OCI-LY7 (cell line): ENCODE measurements around the gene UHRF1. TPM values are rescaled to one million over a fixed set of nuclear protein-coding genes. Genes with fewer than 3 reads are reported as not detected.
A peak's percentile ranks its signal among the peaks of the same experiment; 100 is the strongest.

Source experiments
- BruUV-seq: library from RNA; stranded (reverse); fragments of 400-500 nt; replicated peaks from 2 replicates; lab custom pipeline; 2021; lab: Mats Ljungman, UMichigan
- CTCF ChIA-PET: fragments of 300-600 bp; sonication (Branson Sonifier 250); formaldehyde crosslinking; loops from one replicate; lab custom pipeline; 2022; ENCODE audit warnings: antibody characterized with exemption; ENCODE audit not compliant: unreplicated experiment; lab: Charles Lee
- POLR2A ChIA-PET: fragments of 300-600 bp; sonication (Branson Sonifier 250); formaldehyde crosslinking; loops from one replicate; lab custom pipeline; 2022; ENCODE audit warnings: antibody characterized with exemption; lab: Charles Lee
- DNase-seq: peaks from one replicate; pipeline ENCODE4 v3.0.0-alpha.2; 2015; ENCODE audit warnings: low spot score
- H2AFZ ChIP-seq: fragments of 200-600 bp; sonication (generic), shearing (Covaris generic); 2 replicates; pipeline ENCODE4 v1.6.1; 2014; ENCODE audit warnings: mild to moderate bottlenecking, antibody characterized with exemption, low read length, moderate library complexity
- H3K27ac ChIP-seq: fragments of 200-600 bp; sonication (generic); 2 replicates; pipeline ENCODE4 v1.5.1; 2014; ENCODE audit warnings: mixed run types, low read depth, mild to moderate bottlenecking, moderate library complexity, low read length, inconsistent platforms; ENCODE audit not compliant: poor library complexity, severe bottlenecking
- H3K36me3 ChIP-seq: fragments of 200-600 bp; sonication (generic); 2 replicates; pipeline ENCODE4 v1.6.1; 2014; ENCODE audit warnings: mild to moderate bottlenecking, antibody characterized with exemption, low read length, moderate library complexity, mixed read lengths; ENCODE audit not compliant: insufficient read depth
- H3K4me1 ChIP-seq: fragments of 200-600 bp; sonication (generic); 2 replicates; pipeline ENCODE4 v1.5.1; 2014; ENCODE audit warnings: mild to moderate bottlenecking, low read length; ENCODE audit not compliant: insufficient read depth, poor library complexity, severe bottlenecking
- H3K4me2 ChIP-seq: fragments of 200-600 bp; sonication (generic); 2 replicates; pipeline ENCODE4 v1.6.1; 2014; ENCODE audit warnings: mild to moderate bottlenecking, low read length
- H3K4me3 ChIP-seq: fragments of 200-600 bp; sonication (generic); 2 replicates; pipeline ENCODE4 v1.5.1; 2014; ENCODE audit warnings: mild to moderate bottlenecking, low read depth, low read length; ENCODE audit not compliant: poor library complexity, severe bottlenecking
- H3K79me2 ChIP-seq: fragments of 200-600 bp; sonication (generic); 2 replicates; pipeline ENCODE4 v1.6.1; 2016; ENCODE audit warnings: low read depth, mild to moderate bottlenecking, low read length, moderate library complexity, mixed read lengths; ENCODE audit not compliant: insufficient read depth
- H3K9me2 ChIP-seq: fragments of 200-600 bp; sonication (generic); 2 replicates; pipeline ENCODE4 v1.6.1; 2016; ENCODE audit warnings: mild to moderate bottlenecking, low read length, mixed read lengths; ENCODE audit not compliant: insufficient read depth
- H3K9me3 ChIP-seq: fragments of 200-600 bp; sonication (generic); 2 replicates; pipeline ENCODE4 v1.6.1; 2014; ENCODE audit warnings: mild to moderate bottlenecking, mixed run types, low read length, mixed read lengths
- H4K20me1 ChIP-seq: fragments of 200-600 bp; sonication (generic); 2 replicates; pipeline ENCODE4 v1.6.1; 2014; ENCODE audit warnings: mild to moderate bottlenecking, antibody characterized with exemption, low read length, moderate library complexity, mixed read lengths; ENCODE audit not compliant: insufficient read depth
- CTCF ChIP-seq: fragments of 200-600 bp; sonication (generic); conservative IDR thresholded peaks from 2 replicates; pipeline ENCODE4 v1.5.1; 2014; ENCODE audit warnings: mild to moderate bottlenecking, antibody characterized with exemption, low read length, moderate library complexity, mixed read lengths
- EZH2phosphoT487 ChIP-seq: fragments of 200-600 bp; sonication (generic); IDR thresholded peaks from 2 replicates; pipeline ENCODE4 v1.6.1; 2018; ENCODE audit warnings: low read depth, borderline replicate concordance, mild to moderate bottlenecking, mixed run types, antibody characterized with exemption, low read length, moderate library complexity, mixed read lengths
- intact Hi-C: fragments of 100-400 bp; cut with micrococcal nuclease; formaldehyde crosslinking; loops from one replicate; pipeline ENCODE4 v1.10.0; 2022; ENCODE audit not compliant: unreplicated experiment
- total RNA-seq, 2 experiments: library from RNA; depleted of rRNA in 1 of 2; stranded (reverse); fragments of >200 nt in 1 of 2; shearing (Covaris generic) in 1 of 2; gene quantifications; 2 replicates each; pipeline ENCODE4 v1.2.3, GENCODE V29; 2014 to 2022

UHRF1 gene
- total RNA-seq, 2 experiments from 2014 or later = 141 to 186 TPM

DNA sequence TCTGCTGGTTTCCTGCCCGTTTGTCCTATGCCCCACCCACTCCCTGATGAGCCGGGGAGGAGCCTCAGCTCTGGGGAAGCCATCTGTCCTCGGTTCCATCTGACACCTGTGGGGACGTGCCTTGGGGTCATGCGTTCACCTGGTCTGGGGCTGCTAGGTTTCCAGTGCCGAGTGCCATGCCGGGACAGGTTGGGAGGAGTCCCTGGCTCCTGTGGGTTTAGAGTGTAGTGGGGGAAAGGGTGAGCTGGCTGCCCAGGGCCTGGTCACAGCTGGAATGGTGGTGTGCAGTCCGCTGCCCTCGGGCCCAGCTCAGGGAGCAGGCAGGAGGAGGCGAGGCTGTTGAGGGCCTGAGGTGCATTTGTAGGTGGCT, 62.1 kb downstream of the UHRF1 start:
- ChIA-PET CTCF (no interaction called here), POLR2A (no interaction called here)
- H3K27ac ChIP-seq = no peak overlapping the region
- H4K20me1 ChIP-seq = no peaks in the 10 kb centered on the region
- no peaks in the 10 kb centered on the region for H3K9me2 ChIP-seq
- peaks cover 9% of the 10 kb centered on the region; the same call in 1 of the 2 replicates for H3K79me2 ChIP-seq
- H2AFZ ChIP-seq = no peak overlapping the region
- H3K36me3 ChIP-seq = peaks cover 1% of the 10 kb centered on the region; the same call in 1 of the 2 replicates
- peak overlapping the region; percentile 100 for H3K4me2 ChIP-seq
- intact Hi-C loops = no loop called here
- TF ChIP-seq CTCF (no peak), EZH2phosphoT487 (no peak)
- DNase-seq = peak; percentile 53
- H3K4me1 ChIP-seq = peaks cover 29% of the 10 kb centered on the region
- H3K9me3 ChIP-seq = no peaks in the 10 kb centered on the region
- H3K4me3 ChIP-seq = peak overlapping the region; percentile 85
- BruUV-seq = no TSS peak

DNA sequence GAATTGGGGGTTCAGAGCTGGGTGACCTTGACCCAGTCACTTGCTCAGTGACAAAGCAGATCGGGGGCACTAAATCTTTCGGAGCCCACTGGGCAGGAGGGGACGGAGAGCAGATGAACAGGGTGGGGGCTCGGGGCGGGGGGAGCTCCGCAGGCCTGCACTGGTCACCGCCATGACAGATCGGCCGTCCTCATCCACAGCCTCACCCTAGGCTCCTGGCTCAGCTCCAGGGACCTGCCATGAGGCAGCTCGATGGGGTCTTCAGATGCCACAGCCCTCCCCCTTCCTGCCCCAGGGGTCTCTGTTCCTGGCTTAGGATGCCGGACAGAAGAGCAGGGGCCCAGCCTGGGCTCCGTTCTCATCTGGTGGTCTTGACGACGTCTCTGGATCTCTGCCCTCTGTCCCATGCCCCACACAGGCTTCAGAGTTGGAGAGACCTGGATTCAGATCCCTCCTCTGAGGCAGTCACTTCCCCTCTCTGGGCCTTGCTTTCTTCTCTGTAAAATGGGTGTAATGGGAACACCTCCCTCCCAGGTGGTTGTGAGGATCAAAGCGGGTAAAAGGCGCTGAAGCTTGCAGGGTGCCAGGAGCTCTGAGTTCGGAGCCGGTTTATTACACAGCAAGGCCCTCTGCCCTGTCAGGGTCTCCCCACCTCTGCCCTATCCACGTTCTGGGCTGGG, 62.7 kb downstream of the UHRF1 start:
- no peaks in the 10 kb centered on the region for H4K20me1 ChIP-seq
- no peaks in the 10 kb centered on the region for H3K36me3 ChIP-seq
- intact Hi-C loops = no loop called here
- DNase-seq = no peak
- no peak overlapping the region for H3K27ac ChIP-seq
- no peaks in the 10 kb centered on the region for H3K9me2 ChIP-seq
- H3K9me3 ChIP-seq = no peaks in the 10 kb centered on the region
- ChIA-PET CTCF (no interaction called here), POLR2A (interaction anchor here (0.5 to 0.7 kb wide), 2 partner anchors 14 to 32 kb away, joined by 3 to 4 read pairs; no protein-coding TSS in a partner anchor)
- no TSS peak for BruUV-seq
- no peak overlapping the region for H2AFZ ChIP-seq
- H3K4me3 ChIP-seq = no peak overlapping the region
- TF ChIP-seq EZH2phosphoT487 (no peak), CTCF (no peak)
- peaks cover 9% of the 10 kb centered on the region; the same call in 1 of the 2 replicates for H3K79me2 ChIP-seq
- peak overlapping the region; percentile 100 for H3K4me2 ChIP-seq
- H3K4me1 ChIP-seq = peaks cover 29% of the 10 kb centered on the region

GRCh38 chr19:4972509-4973230, 63.4 kb downstream of the UHRF1 start:
- Histone ChIP-seq H3K36me3 (peaks cover 5% of the 10 kb centered on the region; the same call in 1 of the 2 replicates), H3K4me3 (no peak overlapping the region), H2AFZ (no peak overlapping the region), H3K9me3 (no peaks in the 10 kb centered on the region), H3K4me2 (no peak overlapping the region), H4K20me1 (no peaks in the 10 kb centered on the region), H3K27ac (no peak overlapping the region), H3K79me2 (peaks cover 9% of the 10 kb centered on the region; the same call in 1 of the 2 replicates), H3K9me2 (no peaks in the 10 kb centered on the region), H3K4me1 (peaks cover 28% of the 10 kb centered on the region)
- intact Hi-C loops = no loop called here
- no peak for TF ChIP-seq CTCF
- TF ChIP-seq EZH2phosphoT487 = no peak
- ChIA-PET POLR2A (interaction anchor here (0.5 kb wide), 1 partner anchor 33 kb away, joined by 4 read pairs; no protein-coding TSS in a partner anchor), CTCF (no interaction called here)
- no peak for DNase-seq
- no TSS peak for BruUV-seq
